H1 (cell line): ENCODE measurements around the gene DHRS7B. TPM values are rescaled to one million over a fixed set of nuclear protein-coding genes. Genes with fewer than 3 reads are reported as not detected.
"Not testable (repeated sequence)": the region's sequence is repeated elsewhere in the genome, so short reads cannot be mapped to it uniquely, and the experiment has no call there.

Source experiments
- CTCF ChIA-PET: fragments of 300-600 bp; sonication (Branson Sonifier 250); formaldehyde crosslinking; loops from one replicate; lab custom pipeline; 2021; ENCODE audit not compliant: partially characterized antibody; lab: Charles Lee
- POLR2A ChIA-PET: fragments of 300-600 bp; sonication (Branson Sonifier 250); formaldehyde crosslinking; loops from one replicate; lab custom pipeline; 2021; ENCODE audit warnings: inconsistent platforms; ENCODE audit not compliant: partially characterized antibody; lab: Charles Lee
- DNase-seq, 2 experiments: peaks; one replicate each; pipeline versions ENCODE4 v3.0.0 to v3.0.0-alpha.2; 2010 to 2022; ENCODE audit warnings: low spot score in 2 of 2, low read depth in 1 of 2, mixed read lengths in 1 of 2
- FAIRE-seq: peaks from 2 replicates; lab custom pipeline; 2011; peaks lifted over from hg19 to GRCh38; lab: Jason Lieb, UNC
- H2AFZ ChIP-seq: 2 replicates; pipeline ENCODE4 v1.8.1; 2012; ENCODE audit warnings: low read length, inconsistent platforms
- H2AK5ac ChIP-seq: 2 replicates; pipeline ENCODE4 v1.6.1; 2013; ENCODE audit warnings: low read depth, low read length
- H2BK120ac ChIP-seq: replicated peaks from 2 replicates; pipeline ENCODE3; 2013; ENCODE audit warnings: low read depth, low read length, inconsistent platforms
- H2BK12ac ChIP-seq: 2 replicates; pipeline ENCODE4 v1.6.1; 2013; ENCODE audit warnings: low read depth, low read length
- H2BK15ac ChIP-seq: 2 replicates; pipeline ENCODE4 v1.6.1; 2013; ENCODE audit warnings: low read length
- H2BK20ac ChIP-seq: 2 replicates; pipeline ENCODE4 v1.6.1; 2013; ENCODE audit warnings: low read length
- H2BK5ac ChIP-seq: 2 replicates; pipeline ENCODE4 v1.6.1; 2013; ENCODE audit warnings: low read depth, low read length
- H3K14ac ChIP-seq: 2 replicates; pipeline ENCODE4 v1.6.1; 2013; ENCODE audit warnings: inconsistent platforms; ENCODE audit not compliant: insufficient read length
- H3K18ac ChIP-seq: 2 replicates; pipeline ENCODE4 v1.6.1; 2013; ENCODE audit warnings: low read length; ENCODE audit errors: extremely low read depth
- H3K23ac ChIP-seq: 2 replicates; pipeline ENCODE4 v1.6.1; 2013; ENCODE audit warnings: inconsistent platforms; ENCODE audit not compliant: insufficient read length
- H3K23me2 ChIP-seq: 2 replicates; pipeline ENCODE4 v1.6.1; 2013; ENCODE audit warnings: low read depth, low read length
- H3K27ac ChIP-seq: 2 replicates; pipeline ENCODE4 v1.6.1; 2011; ENCODE audit warnings: low read depth, low read length, inconsistent platforms
- H3K27me3 ChIP-seq, 4 experiments: replicated peaks in 1 of 4; 1 replicate in 1 of 4; 2 replicates in 3 of 4; pipeline versions ENCODE4 v1.6.1 to v1.8.1; 2011 to 2013; ENCODE audit warnings: low read length in 3 of 4, mild to moderate bottlenecking in 3 of 4, inconsistent platforms in 2 of 4, mixed read lengths in 2 of 4, moderate library complexity in 1 of 4; ENCODE audit not compliant: control insufficient read depth in 3 of 4, insufficient read depth in 3 of 4; ENCODE audit errors: extremely low read depth in 1 of 4
- H3K36me3 ChIP-seq, 4 experiments: 2 replicates each; pipeline versions ENCODE4 v1.6.1 to v1.8.1; 2011 to 2013; ENCODE audit warnings: mild to moderate bottlenecking in 4 of 4, low read length in 3 of 4, moderate library complexity in 2 of 4, control low read depth in 1 of 4, inconsistent platforms in 1 of 4; ENCODE audit not compliant: insufficient read depth in 4 of 4, control insufficient read depth in 2 of 4
- H3K4ac ChIP-seq: replicated peaks from 2 replicates; pipeline ENCODE3; 2013; ENCODE audit warnings: low read length, low read depth, mixed read lengths, inconsistent platforms; ENCODE audit not compliant: insufficient read length
- H3K4me1 ChIP-seq, 4 experiments: replicated peaks in 1 of 4; 1 replicate in 1 of 4; 2 replicates in 3 of 4; pipeline versions ENCODE4 v1.6.1 to v1.8.1; 2011 to 2013; ENCODE audit warnings: low read length in 3 of 4, inconsistent platforms in 2 of 4, mixed read lengths in 1 of 4; ENCODE audit not compliant: insufficient read depth in 4 of 4, control insufficient read depth in 3 of 4
- H3K4me2 ChIP-seq, 2 experiments: 2 replicates each; pipeline versions ENCODE4 v1.6.1 to v1.8.1; 2011 to 2013; ENCODE audit warnings: low read depth in 2 of 2, low read length in 2 of 2, control low read depth in 1 of 2, inconsistent platforms in 1 of 2, mild to moderate bottlenecking in 1 of 2; ENCODE audit not compliant: insufficient read depth in 1 of 2
- H3K4me3 ChIP-seq, 4 experiments: fragments of 200-600, 300-600 bp in 1 of 4; sonication (generic), shearing (Covaris generic), sonication (Bioruptor Twin) in 1 of 4; 2 replicates each; pipeline versions ENCODE4 v1.5.1 to v1.8.1; 2011 to 2016; ENCODE audit warnings: low read length in 4 of 4, low read depth in 3 of 4, control low read depth in 2 of 4, inconsistent platforms in 2 of 4, mild to moderate bottlenecking in 2 of 4, mixed read lengths in 1 of 4, moderate library complexity in 1 of 4; ENCODE audit not compliant: insufficient read depth in 2 of 4; ENCODE audit errors: extremely low read depth in 1 of 4
- H3K56ac ChIP-seq: replicated peaks from 2 replicates; pipeline ENCODE3; 2013; ENCODE audit warnings: low read depth, mild to moderate bottlenecking, mixed read lengths, low read length, inconsistent platforms; ENCODE audit not compliant: insufficient read length
- H3K79me1 ChIP-seq: 2 replicates; pipeline ENCODE4 v1.6.1; 2013; ENCODE audit warnings: low read depth, low read length, control low read depth
- H3K79me2 ChIP-seq, 2 experiments: 2 replicates each; pipeline versions ENCODE4 v1.6.1 to v1.8.1; 2012 to 2013; ENCODE audit warnings: low read length in 2 of 2, mild to moderate bottlenecking in 2 of 2, inconsistent platforms in 1 of 2; ENCODE audit not compliant: insufficient read depth in 2 of 2, control insufficient read depth in 1 of 2
- H3K9ac ChIP-seq, 4 experiments: replicated peaks in 1 of 4; 1 replicate in 1 of 4; 2 replicates in 3 of 4; pipeline versions ENCODE4 v1.6.1 to v1.8.1; 2011 to 2013; ENCODE audit warnings: low read depth in 3 of 4, low read length in 3 of 4, control low read depth in 2 of 4, mild to moderate bottlenecking in 2 of 4, moderate library complexity in 2 of 4, inconsistent platforms in 1 of 4; ENCODE audit errors: extremely low read depth in 1 of 4
- H3K9me3 ChIP-seq, 2 experiments: 2 replicates each; pipeline versions ENCODE4 v1.6.1 to v1.8.1; 2012 to 2013; ENCODE audit warnings: mild to moderate bottlenecking in 2 of 2, moderate library complexity in 2 of 2, control low read depth in 1 of 2, inconsistent platforms in 1 of 2, low read depth in 1 of 2, low read length in 1 of 2, mixed read lengths in 1 of 2; ENCODE audit not compliant: insufficient read depth in 2 of 2
- H4K20me1 ChIP-seq, 2 experiments: replicated peaks in 1 of 2; 2 replicates each; pipeline versions ENCODE3 to v1.8.1; 2011 to 2013; ENCODE audit warnings: inconsistent platforms in 2 of 2, low read length in 2 of 2, mild to moderate bottlenecking in 1 of 2; ENCODE audit not compliant: insufficient read depth in 2 of 2, control insufficient read depth in 1 of 2
- H4K5ac ChIP-seq: 2 replicates; pipeline ENCODE4 v1.6.1; 2013; ENCODE audit warnings: low read length, low read depth, mixed read lengths, inconsistent platforms; ENCODE audit not compliant: insufficient read length
- H4K8ac ChIP-seq: 2 replicates; pipeline ENCODE4 v1.8.0; 2013; ENCODE audit warnings: mild to moderate bottlenecking, moderate library complexity, low read length, inconsistent platforms; ENCODE audit not compliant: insufficient read depth; ENCODE audit errors: extremely low read depth
- H4K91ac ChIP-seq: replicated peaks from 2 replicates; pipeline ENCODE3; 2013; ENCODE audit warnings: low read length, mixed read lengths, inconsistent platforms; ENCODE audit not compliant: insufficient read length
- WGBS, 2 experiments: shearing (Covaris generic) in 1 of 2; methylation state at CpG; one replicate each; pipeline versions ENCODE4 v1.1.6 to v1.1.7; 2013 to 2015; ENCODE audit warnings: low lambda C conversion rate in 2 of 2, mixed read lengths in 2 of 2, inconsistent platforms in 1 of 2, low coverage in 1 of 2, missing lambda C conversion rate in 1 of 2; ENCODE audit not compliant: insufficient replicate concordance in 2 of 2, insufficient coverage in 1 of 2, insufficient read length in 1 of 2; ENCODE audit errors: extremely low coverage in 1 of 2, missing lambda C conversion rate in 1 of 2; 5-methylcytosine and 5-hydroxymethylcytosine counted together
- polyA plus RNA-seq, 7 experiments: library from polyadenylated mRNA; depleted of rRNA in 3 of 7; stranded (reverse) in 5 of 7; unstranded in 2 of 7; fragments of >200 nt in 5 of 7; fragments of 200-250 nt in 2 of 7; gene quantifications; 1 replicate in 5 of 7; 2 replicates in 1 of 7; 4 replicates in 1 of 7; pipeline versions ENCODE4 v1.2.1 to v1.2.3, GENCODE V29; 2011 to 2013; ENCODE audit warnings: missing spikeins in 2 of 7, mixed read lengths in 2 of 7
- total RNA-seq: library from RNA; stranded (reverse); fragmentation: NEBNext Ultra II Directional; extraction: Animal tissue kit (Norgen Biotek cat#: 25700); gene quantifications from 2 replicates; pipeline ENCODE4 v1.2.1, GENCODE V29; 2021

DHRS7B gene
- total and polyA plus RNA-seq, 2 of the 8 experiments (the other 6 are each of a cell fraction or from before 2014, with no cell fraction given), result 11.0 to 27.9 TPM

DNA sequence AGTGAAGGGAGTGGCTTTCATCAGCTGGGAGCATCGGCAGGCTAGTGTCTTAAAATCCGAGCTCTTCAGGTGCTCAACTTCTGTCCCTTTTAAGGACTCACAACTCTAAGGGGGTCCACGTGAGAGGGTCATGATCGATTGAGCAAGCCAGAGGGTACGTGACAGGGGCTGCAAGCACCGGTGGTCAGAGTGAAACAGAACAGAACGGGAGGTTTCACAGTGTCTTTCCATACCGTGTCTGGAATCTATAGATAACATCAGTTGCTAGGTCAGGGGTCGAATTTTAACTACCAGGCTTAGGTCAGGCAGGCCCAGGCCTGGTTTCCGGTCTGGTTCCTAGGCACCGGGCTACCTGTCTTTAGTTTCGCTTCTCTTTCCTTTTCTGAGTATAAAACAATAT is 15.3 kb downstream of the DHRS7B start:
- not testable (repeated sequence) for DNase-seq, H2BK12ac ChIP-seq, H3K4me3 ChIP-seq, FAIRE-seq, H3K27ac ChIP-seq, H4K8ac ChIP-seq, H3K4me1 ChIP-seq, H4K91ac ChIP-seq, H2BK120ac ChIP-seq, H2BK5ac ChIP-seq, H2BK15ac ChIP-seq, H2BK20ac ChIP-seq, H3K79me1 ChIP-seq, H2AK5ac ChIP-seq, H3K4ac ChIP-seq, H3K56ac ChIP-seq, H3K79me2 ChIP-seq, H3K14ac ChIP-seq, H3K4me2 ChIP-seq, H3K18ac ChIP-seq, H4K20me1 ChIP-seq, H3K9ac ChIP-seq, H2AFZ ChIP-seq, H3K36me3 ChIP-seq, H4K5ac ChIP-seq, H3K23ac ChIP-seq, H3K27me3 ChIP-seq, H3K23me2 ChIP-seq
- peaks cover 8 to 19% of the 10 kb centered on the region in 2 experiments for H3K9me3 ChIP-seq
- ChIA-PET CTCF (interaction anchor here (0.6 kb wide), 1 partner anchor 9 kb away, joined by 5 read pairs; no protein-coding TSS in a partner anchor), POLR2A (interaction anchor here (0.6 kb wide), 1 partner anchor 115 kb away, joined by 3 read pairs; no protein-coding TSS in a partner anchor)
- 92% methylated on average over 12 of the region's 12 CpGs; no CpG with 5 or more reads in 1 of the 2 experiments for WGBS, 2 experiments
